DOHH2 (cell line): ENCODE results near the gene CXorf49.
"Not testable (repeated sequence)": the region's sequence is repeated elsewhere in the genome, so short reads cannot be mapped to it uniquely, and the experiment has no call there.

Experiments used
- CTCF ChIP-seq: fragments of 200-600 bp; sonication (generic); IDR thresholded peaks from one replicate; pipeline ENCODE4 v1.5.1; 2014; ENCODE audit warnings: antibody characterized with exemption, mild to moderate bottlenecking, low read depth, low read length; ENCODE audit not compliant: poor library complexity, severe bottlenecking
- EZH2phosphoT487 ChIP-seq: fragments of 200-600 bp; sonication (generic); IDR thresholded peaks from 2 replicates; pipeline ENCODE4 v1.6.1; 2017; ENCODE audit warnings: borderline replicate concordance, mild to moderate bottlenecking, antibody characterized with exemption, low read length, moderate library complexity, mixed read lengths

GRCh38 chrX:71716323-71716722, 1.8 kb downstream of the CXorf49 start:
- TF ChIP-seq CTCF, EZH2phosphoT487: not testable (repeated sequence)
